ENCODE data around the gene FILIP1.

- TF ChIP-seq CTCF (IDR thresholded peaks at IDR 0.05; ENCODE audit: low read depth, low read length): no peak
- no peak for TF ChIP-seq EZH2phosphoT487 (IDR thresholded peaks at IDR 0.05; ENCODE audit: low read depth)
These were observed 187.5 kb downstream of the FILIP1 start for GRCh38 chr6:75306064-75306463.

Measured in OCI-LY3 (cell line).